K562 treated with DMSO at 1 percent for 48 hours (cell line): ENCODE measurements around the gene IFNA17. TPM values are rescaled to one million over a fixed set of nuclear protein-coding genes. Genes with fewer than 3 reads are reported as not detected.

Experiments used
- total RNA-seq: library from RNA; unstranded; fragments of 300-600 nt; gene quantifications from 2 replicates; pipeline ENCODE4 v1.2.3, GENCODE V29; 2022; ENCODE audit warnings: low replicate concordance; ENCODE audit errors: extremely low read depth

IFNA17 gene
- not detected in 2 replicates for total RNA-seq

DNA sequence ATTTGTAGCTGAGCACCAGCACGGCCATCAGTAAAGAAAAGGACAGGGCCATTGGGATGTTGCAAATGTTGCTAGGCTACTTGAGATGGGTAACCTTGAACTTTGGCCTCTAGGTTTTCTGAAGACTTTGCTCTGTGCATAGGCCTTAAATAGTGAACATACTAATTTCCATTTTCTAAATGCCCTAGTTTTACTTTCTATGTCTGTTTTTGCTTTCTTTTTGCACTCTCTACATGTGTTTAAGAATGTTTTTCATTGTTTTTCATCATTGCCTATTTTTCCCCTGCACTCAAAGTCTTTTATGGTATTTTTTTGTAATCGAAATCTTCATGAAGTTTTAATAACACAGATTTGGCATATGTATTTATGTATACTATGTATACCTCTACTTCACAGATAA is at the start of gene IFNA17:
IFNA17 (minus strand) TSS at position 101 of the 400 bp plus-strand sequence; CDS start at position 52, 49 bp downstream.

DNA sequence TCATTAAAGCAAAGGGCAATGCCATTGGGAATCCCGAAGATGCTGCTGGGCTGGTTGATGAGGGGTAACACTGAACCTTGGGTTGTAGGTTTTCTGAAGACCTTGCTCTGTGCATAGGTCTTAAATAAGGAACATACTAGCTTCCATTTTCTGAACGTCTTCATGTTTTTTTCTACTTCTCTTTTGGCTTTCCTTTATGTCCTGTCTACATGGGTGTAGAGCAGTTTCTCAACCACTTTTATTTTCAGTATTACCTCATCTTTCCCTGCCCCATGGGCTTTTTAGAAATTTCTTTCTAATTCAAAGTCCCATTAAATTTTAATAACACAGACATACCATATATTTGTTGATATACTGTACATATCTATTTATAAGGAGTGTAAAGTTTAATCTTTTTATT is 11.9 kb upstream of the IFNA17 start, which contains the start of gene IFNA14:
IFNA14 (minus strand) TSS at position 95 of the 400 bp plus-strand sequence; CDS start at position 25, 70 bp downstream.

DNA sequence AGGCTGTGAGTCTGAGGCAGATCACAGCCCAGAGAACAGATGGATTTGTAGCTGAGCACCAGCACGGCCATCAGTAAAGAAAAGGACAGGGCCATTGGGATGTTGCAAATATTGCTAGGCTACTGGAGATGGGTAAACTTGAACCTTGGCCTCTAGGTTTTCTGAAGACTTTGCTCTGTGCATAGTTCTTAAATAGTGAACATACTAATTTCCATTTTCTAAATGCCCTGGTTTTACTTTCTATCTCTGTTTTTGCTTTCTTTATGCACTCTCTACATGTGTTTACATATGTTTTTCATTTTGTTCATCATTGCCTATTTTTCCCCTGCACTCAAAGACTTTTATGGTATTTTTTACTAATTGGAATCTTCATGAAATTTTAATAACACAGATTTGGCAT is 10.8 kb downstream of the IFNA17 start, which contains the start of gene IFNA16:
IFNA16 (minus strand) TSS at position 101 of the 400 bp plus-strand sequence; CDS start at position 95, 6 bp downstream.

DNA sequence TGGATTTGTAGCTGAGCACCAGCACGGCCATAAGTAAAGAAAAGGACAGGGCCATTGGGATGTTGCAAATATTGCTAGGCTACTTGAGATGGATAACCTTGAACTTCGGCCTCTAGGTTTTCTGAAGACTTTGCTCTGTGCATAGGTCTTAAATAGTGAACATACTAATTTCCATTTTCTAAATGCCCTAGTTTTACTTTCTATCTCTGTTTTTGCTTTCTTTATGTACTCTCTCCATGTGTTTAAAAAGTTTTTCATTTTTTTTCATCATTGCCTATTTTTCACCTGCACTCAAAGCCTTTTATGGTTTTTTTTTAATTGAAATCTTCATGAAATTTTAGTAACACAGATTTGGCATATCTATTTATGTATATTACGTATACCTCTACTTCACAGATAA is 21.0 kb downstream of the IFNA17 start, which contains the start of gene IFNA10:
IFNA10 (minus strand) TSS at position 101 of the 400 bp plus-strand sequence; CDS start at position 55, 46 bp downstream.

DNA sequence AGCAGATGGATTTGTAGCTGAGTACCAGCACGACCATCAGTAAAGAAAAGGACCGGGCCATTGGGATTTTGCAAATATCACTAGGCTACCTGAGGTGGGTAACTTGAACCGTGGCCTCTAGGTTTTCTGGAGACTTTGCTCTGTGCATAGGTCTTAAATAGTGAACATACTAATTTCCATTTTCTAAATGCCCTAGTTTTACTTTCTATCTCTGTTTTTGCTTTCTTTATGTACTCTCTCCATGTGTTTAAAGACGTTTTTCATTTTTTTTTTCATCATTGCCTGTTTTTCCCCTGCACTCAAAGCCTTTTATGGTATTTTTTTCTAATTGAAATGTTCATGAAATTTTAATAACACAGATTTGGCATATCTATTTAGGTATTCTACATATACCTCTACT is 25.9 kb downstream of the IFNA17 start, which contains the start of gene IFNA7:
IFNA7 (minus strand) TSS at position 101 of the 400 bp plus-strand sequence; CDS start at position 61, 40 bp downstream.

DNA sequence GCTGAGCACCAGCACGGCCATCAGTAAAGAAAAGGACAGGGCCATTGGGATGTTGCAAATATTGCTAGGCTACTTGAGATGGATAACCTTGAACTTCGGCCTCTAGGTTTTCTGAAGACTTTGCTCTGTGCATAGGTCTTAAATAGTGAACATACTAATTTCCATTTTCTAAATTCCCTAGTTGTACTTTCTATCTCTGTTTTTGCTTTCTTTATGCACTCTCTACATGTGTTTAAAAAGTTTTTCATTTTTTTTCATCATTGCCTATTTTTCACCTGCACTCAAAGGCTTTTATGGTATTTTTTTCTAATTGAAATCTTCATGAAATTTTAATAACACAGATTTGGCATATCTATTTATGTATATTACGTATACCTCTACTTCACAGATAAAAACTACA is 40.5 kb downstream of the IFNA17 start, which contains the start of gene IFNA4:
IFNA4 (minus strand) TSS at position 101 of the 400 bp plus-strand sequence; CDS start at position 45, 56 bp downstream.

Other genes with a start within 250 kb of the IFNA17 start
- gene HACD4, start 196.6 kb downstream of the IFNA17 start, total RNA-seq, result not detected in 2 replicates
- not detected in 2 replicates for gene IFNB1, start 150.3 kb downstream of the IFNA17 start, total RNA-seq
- not detected in 2 replicates for gene IFNW1, start 86.4 kb downstream of the IFNA17 start, total RNA-seq
- not detected in 2 replicates for gene IFNA21, start 61.6 kb downstream of the IFNA17 start, total RNA-seq
- gene IFNA4, start 40.6 kb downstream of the IFNA17 start, total RNA-seq, result not detected in 2 replicates
- gene IFNA7, start 26.0 kb downstream of the IFNA17 start, total RNA-seq, result not detected in 2 replicates
- not detected in 2 replicates for gene IFNA10, start 21.1 kb downstream of the IFNA17 start, total RNA-seq
- not detected in 2 replicates for gene IFNA16, start 10.9 kb downstream of the IFNA17 start, total RNA-seq
- not detected in 2 replicates for gene IFNA14, start 11.8 kb upstream of the IFNA17 start, total RNA-seq
- not detected in 2 replicates for gene IFNA5, start 77.1 kb upstream of the IFNA17 start, total RNA-seq
- gene KLHL9, start 107.2 kb upstream of the IFNA17 start, total RNA-seq, result not detected in 2 replicates
- gene IFNA6, start 122.7 kb upstream of the IFNA17 start, total RNA-seq, result not detected in 2 replicates
- not detected in 2 replicates for gene IFNA13, start 139.8 kb upstream of the IFNA17 start, total RNA-seq
- gene IFNA2, start 157.2 kb upstream of the IFNA17 start, total RNA-seq, result not detected in 2 replicates
- gene IFNA8, start 180.9 kb upstream of the IFNA17 start, total RNA-seq, result not detected in 2 replicates
- not detected in 2 replicates for gene IFNA1, start 212.2 kb upstream of the IFNA17 start, total RNA-seq